Measurements from ENCODE around the gene NF2.
A peak's percentile ranks its signal among the peaks of the same experiment; 100 is the strongest.

The NF2 gene

DNA sequence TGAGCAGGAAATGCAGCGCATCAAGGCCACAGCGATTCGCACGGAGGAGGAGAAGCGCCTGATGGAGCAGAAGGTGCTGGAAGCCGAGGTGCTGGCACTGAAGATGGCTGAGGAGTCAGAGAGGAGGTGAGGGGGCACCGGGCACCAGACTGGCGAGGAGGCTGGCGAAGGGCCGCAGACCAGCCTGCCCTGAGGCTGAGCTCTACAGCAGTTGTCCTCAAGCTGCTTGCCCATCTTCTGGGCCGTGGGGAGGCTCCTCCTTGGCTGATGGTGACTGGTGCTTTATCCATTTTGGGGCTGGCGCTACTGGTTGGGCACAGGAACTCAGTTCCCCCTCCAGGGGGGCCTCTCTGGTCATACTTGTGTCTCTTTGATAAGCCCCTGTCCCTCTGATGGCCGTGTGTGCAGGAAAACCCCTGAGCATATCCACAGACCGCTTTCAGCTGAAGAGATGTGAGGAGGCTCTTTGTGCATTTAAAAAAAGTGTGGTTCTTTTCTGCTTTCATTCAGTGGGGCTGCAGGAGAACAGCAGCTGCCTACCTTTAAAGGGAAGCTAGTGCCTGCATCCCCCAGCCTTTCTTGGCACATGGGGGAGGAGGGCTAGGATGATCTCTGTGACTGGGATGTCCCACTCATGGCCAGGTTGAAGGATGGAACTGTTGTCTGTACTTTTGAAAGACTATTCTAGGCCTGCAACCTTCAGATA, 70.1 kb downstream of the NF2 start:
- DNase-seq, result no peak

DNA sequence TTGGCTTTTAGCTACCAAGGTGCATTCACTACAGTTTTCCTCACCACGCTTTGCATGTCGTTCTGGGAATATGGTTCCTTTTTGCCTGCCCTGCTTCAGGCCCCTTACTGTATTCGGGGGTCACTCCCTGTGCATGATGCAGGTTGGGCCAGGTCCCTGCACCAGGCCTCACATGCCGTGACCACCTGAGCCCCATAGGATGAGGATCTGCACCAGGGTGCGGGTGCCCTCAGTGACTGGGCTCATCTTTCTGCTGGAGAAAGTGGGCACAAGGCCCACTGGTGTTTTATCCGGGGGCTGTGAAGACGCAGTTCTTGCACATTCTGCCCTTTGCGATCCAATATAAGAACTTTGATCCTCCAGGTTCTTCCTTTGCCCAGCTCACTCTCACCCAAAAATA, 70.7 kb downstream of the NF2 start:
- DNase-seq, result no peak

DNA sequence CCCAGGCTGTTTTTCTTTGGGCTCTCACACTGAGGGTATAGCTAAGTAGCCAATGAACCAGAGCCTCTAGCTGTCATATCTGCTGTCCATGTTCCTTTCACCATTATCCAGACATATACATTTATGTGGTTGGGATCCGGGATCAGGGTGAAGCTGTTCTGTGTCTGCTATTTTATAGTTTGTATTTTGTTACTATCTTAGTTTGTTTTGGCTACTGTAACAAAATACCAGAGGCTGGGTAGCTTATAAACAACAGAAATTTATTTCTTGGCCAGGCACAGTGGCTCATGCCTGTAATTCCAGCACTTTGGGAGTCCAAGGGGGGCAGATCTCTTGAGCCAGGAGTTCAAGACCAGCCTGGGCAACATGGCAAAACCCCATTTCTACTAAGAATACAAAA, 75.9 kb downstream of the NF2 start:
- DNase-seq, result no peak

DNA sequence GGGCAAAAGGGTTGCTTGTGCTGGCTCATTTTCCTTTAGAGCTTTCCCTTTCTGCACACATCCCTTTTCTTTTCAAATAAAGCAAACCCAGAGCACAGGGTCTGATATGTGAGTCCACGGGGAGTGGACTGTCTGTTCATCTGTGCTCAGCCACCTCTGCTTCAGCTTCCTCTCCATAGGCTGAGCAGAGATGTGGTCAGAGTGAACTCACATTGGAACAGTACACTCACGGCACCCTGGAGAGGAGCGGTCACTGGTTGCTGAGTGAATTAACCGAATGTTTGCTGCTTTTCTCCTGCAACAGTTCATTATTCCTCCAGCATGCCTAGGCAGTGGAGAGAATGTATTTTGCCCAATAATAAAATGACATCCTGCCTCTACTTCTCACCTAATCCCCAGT, 80.1 kb downstream of the NF2 start:
- no peak for DNase-seq

DNA sequence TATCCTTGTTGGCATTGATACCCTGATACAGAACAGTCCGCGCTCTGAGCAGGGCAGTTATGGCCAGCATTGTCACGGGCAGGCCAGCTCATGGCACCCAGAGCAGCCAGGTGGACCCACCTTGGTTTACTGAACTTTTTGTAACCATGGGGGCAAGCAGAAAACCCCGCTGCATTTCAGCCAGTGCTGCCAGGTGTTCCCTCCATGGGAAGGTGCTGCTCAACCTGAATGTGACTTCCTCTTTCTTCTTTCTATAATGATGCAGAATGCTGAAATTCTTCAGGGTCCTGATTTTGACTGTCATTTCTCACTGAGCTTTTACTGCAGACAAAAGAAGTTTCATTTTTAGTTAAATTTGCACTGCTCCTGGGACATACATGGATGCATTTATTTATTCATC, 80.8 kb downstream of the NF2 start:
- DNase-seq, result no peak

DNA sequence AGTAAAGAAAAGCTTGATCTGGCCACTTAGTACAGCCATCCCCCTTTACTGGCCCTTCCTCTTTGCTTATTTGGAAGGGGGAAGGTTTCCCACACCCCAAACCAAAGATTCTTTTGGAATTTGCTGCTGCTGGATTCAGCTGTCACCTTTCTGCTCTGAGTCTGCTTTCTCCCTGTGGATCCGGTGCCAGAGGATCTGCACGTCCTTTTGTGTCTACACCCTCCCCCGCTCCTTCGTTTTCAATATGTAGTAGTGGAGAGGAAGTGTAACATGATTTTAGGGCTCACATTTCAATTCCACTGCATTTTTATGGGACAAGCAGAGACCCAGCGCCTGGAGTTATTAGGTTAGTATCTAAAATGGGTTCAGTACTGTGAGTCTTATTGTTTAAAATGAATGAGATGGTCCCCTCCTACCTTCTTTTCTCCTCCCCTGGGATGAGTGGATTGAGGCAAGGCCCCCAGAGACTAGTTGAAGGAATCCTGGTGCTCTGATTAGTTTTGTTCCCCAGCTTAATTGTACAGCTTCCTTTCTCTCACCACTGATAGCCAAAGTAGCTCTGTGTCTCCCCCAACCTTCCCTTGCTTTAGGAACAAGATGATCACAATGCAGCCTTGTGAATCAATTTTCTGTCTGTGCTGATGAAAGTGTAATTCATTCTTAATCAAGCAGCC, 85.9 kb downstream of the NF2 start:
- no peak for DNase-seq

DNA sequence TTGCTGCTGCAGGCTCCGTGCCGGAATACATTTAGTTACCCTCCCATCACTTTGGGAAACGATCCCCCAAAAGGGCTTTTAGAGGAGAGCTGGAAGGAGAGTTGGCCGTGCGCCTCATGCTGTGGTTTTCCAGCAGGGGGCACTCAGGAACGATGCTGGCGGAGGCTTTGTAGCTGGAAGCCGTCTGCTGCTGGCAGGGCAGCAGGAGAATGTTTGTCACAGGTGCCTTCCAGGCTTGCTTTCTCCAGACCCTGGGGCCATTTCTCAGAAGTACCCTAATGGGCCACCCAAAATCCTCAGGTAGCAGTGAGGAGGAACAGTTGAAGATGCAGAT, 86.4 kb downstream of the NF2 start:
- DNase-seq, result peak; percentile 50 to 55

DNA sequence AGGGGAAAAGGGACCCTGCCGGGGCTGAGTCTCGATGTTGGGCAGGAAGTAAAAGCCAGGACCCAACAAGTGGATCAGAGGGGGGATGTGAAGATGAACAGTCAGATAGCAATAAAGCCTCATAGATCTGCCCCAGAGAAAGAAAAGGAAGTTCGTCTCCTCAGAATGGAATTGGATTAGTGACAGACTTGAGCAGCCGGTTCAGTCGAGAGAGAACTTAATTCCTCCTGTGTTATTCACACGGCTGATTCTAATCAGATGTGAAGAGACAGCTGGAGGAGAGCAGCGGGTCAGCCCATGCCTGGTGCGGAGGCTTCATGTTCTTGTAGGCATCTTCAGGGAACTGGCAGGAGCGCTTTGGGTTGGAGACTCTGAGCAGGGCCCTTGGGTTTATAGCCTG, 87.0 kb downstream of the NF2 start:
- no peak for DNase-seq

DNA sequence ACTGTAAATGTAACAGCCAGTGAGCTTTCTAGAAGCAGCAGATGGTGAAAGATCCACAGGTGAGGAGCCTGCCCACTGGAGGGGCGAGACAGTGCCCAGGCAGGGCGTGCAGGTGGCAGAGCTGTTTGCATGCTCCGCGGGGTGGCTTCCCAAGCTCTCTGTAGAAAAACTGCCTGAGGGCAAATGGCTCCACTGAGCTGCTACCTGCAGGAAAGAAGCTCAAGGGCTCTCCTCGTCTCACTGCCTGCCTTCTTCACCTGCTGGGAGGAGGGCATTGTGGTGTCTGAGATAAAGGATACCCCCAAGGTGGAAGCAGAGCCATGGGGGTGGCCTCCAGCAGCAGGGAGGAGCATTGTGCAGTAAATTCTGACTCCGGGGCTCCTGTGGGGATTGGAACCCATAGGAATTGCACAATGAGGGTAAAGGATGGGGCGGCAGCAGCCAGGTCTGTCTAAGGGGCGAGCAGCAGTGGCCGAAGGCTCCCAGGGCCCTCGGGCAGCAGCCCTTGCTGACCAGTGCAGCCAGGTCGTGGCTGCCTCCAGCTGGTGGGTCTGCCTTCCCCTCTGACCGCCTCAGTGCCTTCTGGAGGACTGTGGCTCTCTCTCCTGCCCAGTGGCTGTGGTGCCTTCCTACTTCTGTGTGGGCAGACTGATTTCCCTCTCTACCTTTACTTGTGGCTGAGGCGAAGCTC, 88.3 kb downstream of the NF2 start:
- DNase-seq, result no peak

DNA sequence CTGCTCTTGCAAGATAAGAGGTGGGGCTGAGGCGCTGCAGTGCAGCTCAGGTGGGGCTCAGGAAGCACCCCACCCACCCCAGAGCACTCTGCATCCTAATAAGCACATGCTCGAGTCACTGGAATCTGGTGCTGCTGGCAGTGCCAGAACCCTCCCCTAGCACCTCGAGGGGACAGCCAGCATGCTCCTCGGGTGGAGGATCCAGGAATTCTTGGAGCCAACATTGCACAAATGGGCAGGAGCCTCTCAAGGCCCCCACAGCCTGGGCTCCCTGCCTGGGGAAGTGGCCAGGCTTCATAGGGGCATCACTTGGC, 88.9 kb downstream of the NF2 start:
- no peak for DNase-seq

DNA sequence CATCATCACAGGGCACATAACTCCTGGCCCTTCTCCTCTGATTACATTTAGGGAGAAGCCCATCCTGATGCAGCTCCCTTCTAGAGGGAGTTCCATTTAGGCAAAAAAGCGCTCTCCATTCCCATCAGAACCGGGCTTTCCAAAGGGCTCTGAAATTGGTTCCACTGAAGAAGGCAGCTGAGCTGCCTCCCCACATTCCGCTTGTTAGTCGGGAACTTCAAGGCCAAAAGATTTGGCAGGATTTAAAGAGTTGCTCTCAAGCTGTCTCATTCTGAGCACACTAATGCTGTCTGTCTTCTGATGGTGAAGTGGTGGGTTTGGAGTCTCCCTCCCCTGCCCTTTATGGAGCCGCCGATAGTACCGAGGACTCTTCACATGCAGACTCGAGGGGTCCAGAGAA, 89.7 kb downstream of the NF2 start:
- DNase-seq, result no peak

DNA sequence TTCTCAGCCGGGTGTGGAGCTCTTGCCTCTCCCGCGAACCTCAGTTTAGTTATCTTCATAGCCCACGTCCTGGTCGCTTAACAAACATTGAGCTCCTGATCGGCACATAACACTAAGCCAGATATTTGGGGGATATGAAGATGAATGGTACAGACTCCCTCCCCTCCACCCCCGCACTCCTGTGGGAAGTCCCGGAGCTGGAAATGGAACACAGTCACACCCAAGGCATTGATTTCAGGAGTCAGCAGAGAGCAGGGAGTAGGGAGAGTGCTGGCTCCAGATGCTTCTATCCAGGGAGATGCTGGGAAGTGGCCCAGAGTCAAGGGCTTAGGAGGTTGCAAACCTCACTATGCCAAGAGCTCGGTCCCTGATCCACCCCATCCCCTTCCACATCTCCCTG, 90.2 kb downstream of the NF2 start:
- no peak for DNase-seq

DNA sequence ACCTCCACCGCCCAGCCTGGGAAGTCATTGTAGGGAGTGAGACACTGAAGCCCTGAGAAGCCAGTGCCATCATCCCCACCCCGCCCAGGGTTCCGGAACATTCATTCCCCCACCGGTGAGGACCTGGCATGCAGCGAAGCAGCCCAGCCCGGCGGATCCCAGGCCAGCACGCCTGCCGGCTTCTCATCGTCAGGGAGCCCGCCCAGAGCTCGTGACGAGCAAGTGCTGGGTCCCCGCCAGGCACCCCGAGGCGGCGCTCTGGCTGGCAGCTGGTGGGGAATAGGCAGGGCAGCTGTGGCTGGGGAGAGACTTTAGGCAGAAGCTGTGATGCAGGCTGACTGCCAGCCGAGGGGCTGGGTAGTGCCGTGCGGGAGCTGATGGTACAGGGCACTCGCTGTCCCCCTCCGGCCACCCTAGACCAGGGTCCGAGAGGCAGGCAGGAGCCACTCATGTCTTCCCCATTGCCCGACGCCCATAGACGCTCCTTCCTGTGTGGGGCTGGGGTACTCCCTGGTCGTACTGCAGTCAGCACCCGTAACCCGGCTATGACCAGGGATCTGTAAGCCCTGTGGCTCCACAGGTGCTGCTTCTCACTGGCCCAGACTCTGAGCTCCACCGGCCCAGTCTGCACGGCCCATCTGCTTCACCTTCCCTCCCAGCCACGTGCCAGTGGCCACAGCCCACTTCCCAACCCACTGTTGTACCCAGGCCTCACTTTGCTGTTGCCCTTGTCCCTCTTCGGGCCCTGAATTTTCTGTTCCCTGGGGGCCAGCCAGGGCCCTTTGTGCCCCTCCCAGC, 91.9 kb downstream of the NF2 start:
- DNase-seq, result no peak

DNA sequence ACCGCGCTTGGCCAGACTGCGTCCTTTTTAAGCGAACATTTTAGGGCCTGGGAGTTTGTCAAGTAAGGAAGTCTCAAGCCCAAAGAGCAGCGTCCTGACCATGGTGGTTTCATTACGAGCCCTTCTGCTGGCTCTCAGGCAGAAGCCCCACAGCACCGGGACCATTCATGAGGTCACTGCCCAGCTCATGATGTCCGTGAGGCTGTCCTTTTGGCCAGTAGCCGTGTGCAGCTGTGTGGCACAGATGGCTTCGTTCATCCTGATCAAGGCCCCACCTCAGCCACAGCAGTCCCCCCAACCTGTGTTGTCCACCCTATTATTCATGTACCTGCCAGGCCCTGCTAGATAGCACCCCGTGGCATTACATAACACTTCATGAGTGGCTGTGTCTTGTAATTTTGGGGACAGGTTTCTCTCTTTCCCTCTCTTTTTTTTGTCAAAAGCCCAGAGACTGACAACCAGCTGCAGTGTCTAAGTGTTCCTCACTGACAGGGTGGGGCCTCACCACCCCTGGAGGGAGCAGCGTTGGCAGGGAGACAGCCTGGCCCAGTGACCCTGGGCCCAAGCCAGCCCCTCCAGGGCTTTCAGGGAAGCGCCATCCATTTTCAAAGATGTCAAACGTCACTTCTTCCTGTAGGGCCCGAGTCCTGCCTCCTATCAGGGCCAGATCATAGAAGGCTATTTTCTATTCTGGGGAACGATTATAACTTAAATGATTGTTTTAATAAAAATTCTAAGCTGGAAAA, 94.6 kb downstream of the NF2 start:
- no peak for DNase-seq

DNA sequence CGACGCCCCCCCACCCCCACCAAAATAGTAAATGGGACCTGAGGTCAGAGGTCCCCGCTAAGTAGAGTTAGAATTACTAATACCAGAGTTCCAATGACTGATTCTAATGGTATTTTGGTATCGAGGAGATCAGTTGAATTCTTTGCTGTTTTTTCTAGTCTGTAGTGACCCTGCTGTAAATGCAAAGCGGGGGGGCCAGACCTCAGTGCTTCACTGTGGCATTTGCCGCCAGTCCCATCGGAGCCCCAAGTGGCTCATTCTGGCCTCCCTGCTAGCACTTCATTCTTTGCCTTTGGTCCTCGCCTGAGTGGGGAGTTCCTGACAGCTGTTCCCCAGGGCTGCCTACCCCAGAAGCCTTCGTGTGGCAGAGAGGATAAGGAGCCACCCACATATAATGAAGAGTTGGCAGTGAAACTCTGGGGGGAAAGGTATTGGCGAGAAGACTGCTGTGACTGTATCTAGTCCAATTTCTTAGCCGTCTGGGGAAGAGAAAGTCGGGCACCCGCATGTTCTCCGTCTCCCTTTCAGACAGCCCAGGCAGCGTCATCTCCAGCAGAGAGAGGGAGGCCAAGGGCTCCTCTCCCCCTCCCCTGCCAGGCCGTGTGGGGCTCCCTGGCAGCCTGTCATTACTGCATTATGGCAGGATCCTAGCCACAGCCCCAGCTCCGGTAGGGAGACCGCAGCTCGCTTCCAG, 96.9 kb downstream of the NF2 start:
- no peak for DNase-seq

DNA sequence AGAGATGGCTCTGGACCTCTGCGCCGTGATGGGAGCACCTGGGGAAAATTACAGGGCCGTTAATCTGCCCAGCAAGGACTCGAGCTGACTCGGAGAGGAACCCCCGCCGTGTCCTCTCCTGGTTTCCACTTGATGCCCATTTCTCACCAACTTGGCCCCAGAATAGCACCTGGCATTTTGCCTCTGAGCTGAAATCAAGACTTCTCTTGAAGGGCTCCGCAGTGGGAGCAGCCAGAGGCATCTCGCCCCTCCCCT, 97.4 kb downstream of the NF2 start:
- DNase-seq, result no peak

DNA sequence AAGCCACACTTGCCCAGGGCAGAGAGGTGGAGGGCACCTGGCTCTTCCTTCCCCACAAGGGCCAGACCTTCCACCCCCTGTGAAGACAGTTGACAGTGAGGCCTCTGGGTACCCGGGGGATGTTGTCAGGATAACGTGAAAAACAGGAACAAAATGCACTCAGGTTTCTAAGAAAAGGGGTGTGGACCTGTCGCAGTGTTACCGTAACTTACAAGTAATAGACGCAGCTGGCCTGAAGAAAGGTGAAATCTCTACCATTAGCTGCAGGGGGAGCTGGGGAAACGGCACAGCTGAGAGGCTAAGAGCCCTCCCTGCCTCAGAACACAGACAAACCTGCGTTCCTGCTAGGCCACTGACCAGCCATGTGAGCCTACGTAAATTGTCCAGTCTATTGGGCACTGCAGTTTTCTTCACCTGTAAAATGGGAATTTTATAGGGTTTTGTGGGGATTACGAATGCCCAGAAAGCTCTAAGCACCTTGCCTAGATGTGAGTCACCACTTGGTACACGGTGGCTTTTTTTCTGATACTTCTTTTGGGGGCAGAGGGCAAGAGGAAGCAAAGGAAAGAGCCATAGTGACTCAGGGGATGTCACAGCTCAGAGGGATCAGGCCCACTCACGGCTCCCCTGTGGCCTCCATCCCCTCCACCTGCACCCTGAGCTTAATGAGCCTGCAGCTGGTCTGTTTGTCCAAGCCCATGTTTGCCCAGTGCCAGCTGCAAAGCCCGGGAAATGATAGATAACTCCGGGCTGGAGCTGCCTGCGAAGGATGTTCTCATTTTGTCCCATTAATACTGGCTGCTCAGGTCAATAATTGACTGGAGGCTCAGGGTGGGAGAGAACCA, 97.9 kb downstream of the NF2 start:
- peak; percentile 15 to 22 for DNase-seq

DNA sequence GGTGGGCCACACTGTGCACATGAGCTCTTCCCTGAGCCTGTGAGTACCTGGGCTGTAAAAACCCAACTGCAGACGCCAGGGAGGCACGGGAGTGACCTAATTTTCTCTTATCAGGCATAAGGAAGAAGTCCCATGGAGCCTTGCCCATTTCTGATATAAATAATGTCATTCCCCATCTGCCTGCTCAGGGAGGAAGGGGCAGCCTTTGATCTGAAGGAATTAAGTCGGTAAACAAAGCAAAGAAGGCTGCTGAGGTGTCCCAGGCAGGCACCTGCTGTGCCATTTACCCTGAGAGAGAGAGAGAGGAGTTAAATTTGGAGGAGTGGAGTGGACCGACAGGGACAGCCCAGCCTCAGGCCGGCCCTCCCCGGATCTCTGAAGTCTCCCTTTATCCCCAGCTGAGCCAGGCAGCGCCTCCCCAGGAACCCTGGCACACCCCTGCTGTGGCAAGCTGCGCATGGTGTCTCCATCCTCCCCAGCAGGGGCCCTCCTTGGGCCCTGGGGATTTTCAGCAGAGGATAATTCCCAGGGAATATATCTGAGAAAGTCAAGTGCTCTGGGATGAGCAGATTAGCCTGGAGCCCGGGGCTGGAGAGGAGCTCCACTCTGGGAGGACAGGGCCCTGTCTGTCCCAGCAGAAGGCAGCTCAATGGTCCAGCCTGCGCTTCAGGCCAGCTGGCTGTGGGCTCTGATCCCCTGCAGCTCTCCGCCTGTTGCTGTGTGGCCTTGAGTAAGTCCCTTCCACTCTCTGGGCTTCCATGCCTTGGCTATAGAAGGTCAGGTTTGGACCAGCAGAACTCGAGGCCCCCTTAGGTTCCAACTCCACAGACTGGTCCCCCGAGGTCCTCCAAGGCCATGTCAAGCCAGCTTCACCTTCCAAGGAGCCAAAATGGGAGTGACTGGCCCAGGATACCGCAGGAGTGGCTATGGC, 98.8 kb downstream of the NF2 start:
- no peak for DNase-seq

DNA sequence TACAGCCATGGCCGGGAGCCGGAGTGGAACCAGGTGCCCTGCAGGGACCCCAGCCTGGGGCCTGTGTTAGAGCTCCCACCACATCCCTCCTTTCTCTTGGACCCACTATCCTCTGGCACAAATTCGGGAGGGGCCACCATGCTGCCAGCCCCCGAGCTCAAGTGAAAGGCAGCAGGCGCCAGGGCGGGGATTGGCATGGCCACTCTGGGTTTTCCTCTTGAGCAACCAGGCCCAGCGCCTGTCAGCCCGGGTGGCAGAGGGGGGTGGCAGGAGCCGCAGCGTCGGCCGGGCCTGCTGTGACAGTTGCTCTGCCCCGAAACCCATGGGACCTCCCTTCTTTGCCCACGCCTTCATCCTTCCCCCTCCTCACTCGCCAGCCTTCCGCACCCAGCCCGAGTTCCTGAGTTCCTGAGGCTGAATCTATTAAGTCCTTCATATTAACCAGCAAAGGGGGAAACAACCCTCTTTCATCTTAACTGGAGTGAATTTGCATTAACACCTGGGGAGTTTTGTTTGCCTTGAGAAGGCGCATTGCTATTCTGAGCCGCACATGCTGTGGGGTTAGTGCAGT, 99.6 kb downstream of the NF2 start:
- DNase-seq, result no peak

DNA sequence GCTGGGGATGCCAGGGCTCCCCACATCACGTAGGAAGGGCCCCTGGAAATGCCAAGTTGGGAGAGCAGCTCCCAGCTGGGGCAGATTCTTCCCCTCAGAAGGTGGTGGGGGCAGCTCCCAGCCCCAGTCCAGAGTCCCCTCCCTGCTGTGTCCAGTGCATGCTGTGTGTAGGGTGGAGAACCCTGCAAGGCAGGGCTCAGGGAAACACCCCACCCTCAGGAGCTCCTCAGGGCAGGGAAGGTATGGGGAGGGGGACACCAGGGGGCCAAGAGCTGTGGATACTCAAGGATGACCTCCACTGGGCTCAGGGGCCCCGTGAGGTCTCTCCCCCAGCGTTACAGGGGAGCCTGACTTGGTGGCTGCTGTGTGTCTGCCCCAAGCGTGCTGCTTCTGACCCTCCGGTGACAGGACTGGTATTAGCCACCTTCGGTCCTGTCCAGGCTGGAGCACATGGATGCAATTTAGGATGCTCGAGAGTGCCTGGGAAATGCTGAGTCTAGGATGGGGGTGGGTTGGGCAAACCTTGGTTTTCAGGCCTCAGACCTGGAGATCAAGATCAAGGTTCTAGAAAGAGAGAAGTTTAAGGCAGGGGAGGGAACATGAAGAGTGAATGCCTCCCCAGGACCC, 100.2 kb downstream of the NF2 start:
- no peak for DNase-seq

Measured in Kasumi-1 (cell line).